ENCODE measurements around the gene AATK.
"Not testable (repeated sequence)": the region's sequence is repeated elsewhere in the genome, so short reads cannot be mapped to it uniquely, and the experiment has no call there.

The AATK gene

GRCh38 chr17:81161972-81162371, 4.0 kb downstream of the AATK start:
- no peak for DNase-seq (ENCODE audit: low read depth)

- DNase-seq (ENCODE audit: low read depth): no peak
These were observed 4.5 kb downstream of the AATK start for GRCh38 chr17:81161536-81161935.

- DNase-seq (ENCODE audit: low read depth): no peak
These were observed 5.1 kb downstream of the AATK start for GRCh38 chr17:81160747-81161453.

GRCh38 chr17:81160306-81160705, 5.7 kb downstream of the AATK start:
- no peak for DNase-seq (ENCODE audit: low read depth)

GRCh38 chr17:81159611-81160265, 6.3 kb downstream of the AATK start:
- DNase-seq (ENCODE audit: low read depth): no peak

- no peak for DNase-seq (ENCODE audit: low read depth)
These were observed 7.1 kb downstream of the AATK start for GRCh38 chr17:81158688-81159590.

GRCh38 chr17:81157848-81158687, 8.0 kb downstream of the AATK start:
- DNase-seq (ENCODE audit: low read depth): no peak

GRCh38 chr17:81156866-81157805, 8.9 kb downstream of the AATK start:
- DNase-seq (ENCODE audit: low read depth): no peak

GRCh38 chr17:81154961-81155360, 11.1 kb downstream of the AATK start:
- no peak for DNase-seq (ENCODE audit: low read depth)

- not testable (repeated sequence) for DNase-seq (ENCODE audit: low read depth)
These were observed 12.0 kb downstream of the AATK start for GRCh38 chr17:81154016-81154415.

GRCh38 chr17:81153340-81153803, 12.6 kb downstream of the AATK start:
- no peak for DNase-seq (ENCODE audit: low read depth)

GRCh38 chr17:81152288-81152828, 13.7 kb downstream of the AATK start:
- DNase-seq (ENCODE audit: low read depth): no peak

- DNase-seq (ENCODE audit: low read depth): no peak
These were observed 14.7 kb downstream of the AATK start for GRCh38 chr17:81151278-81151677.

GRCh38 chr17:81150377-81151077, 15.5 kb downstream of the AATK start:
- DNase-seq (ENCODE audit: low read depth): no peak

GRCh38 chr17:81148986-81149533, 17.0 kb downstream of the AATK start:
- DNase-seq (ENCODE audit: low read depth): no peak

GRCh38 chr17:81148571-81148970, 17.4 kb downstream of the AATK start:
- DNase-seq (ENCODE audit: low read depth): no peak

- no peak for DNase-seq (ENCODE audit: low read depth)
These were observed 18.3 kb downstream of the AATK start for GRCh38 chr17:81147701-81148100.

GRCh38 chr17:81146208-81146607, 19.8 kb downstream of the AATK start:
- not testable (repeated sequence) for DNase-seq (ENCODE audit: low read depth)

- DNase-seq (ENCODE audit: low read depth): no peak
These were observed 21.6 kb downstream of the AATK start for GRCh38 chr17:81144423-81144781.

All from activated T-helper 1 cell treated with Interleukin-2 at 50 U/mL for 16 hours (primary cell).